ENCODE data around the gene LDLRAD3. TPM values are rescaled to one million over a fixed set of nuclear protein-coding genes. Genes with fewer than 3 reads are reported as not detected.

Gene LDLRAD3
- total and polyA plus RNA-seq, 7 donors: 5.9 to 20.7 (median 12.1) TPM

DNA sequence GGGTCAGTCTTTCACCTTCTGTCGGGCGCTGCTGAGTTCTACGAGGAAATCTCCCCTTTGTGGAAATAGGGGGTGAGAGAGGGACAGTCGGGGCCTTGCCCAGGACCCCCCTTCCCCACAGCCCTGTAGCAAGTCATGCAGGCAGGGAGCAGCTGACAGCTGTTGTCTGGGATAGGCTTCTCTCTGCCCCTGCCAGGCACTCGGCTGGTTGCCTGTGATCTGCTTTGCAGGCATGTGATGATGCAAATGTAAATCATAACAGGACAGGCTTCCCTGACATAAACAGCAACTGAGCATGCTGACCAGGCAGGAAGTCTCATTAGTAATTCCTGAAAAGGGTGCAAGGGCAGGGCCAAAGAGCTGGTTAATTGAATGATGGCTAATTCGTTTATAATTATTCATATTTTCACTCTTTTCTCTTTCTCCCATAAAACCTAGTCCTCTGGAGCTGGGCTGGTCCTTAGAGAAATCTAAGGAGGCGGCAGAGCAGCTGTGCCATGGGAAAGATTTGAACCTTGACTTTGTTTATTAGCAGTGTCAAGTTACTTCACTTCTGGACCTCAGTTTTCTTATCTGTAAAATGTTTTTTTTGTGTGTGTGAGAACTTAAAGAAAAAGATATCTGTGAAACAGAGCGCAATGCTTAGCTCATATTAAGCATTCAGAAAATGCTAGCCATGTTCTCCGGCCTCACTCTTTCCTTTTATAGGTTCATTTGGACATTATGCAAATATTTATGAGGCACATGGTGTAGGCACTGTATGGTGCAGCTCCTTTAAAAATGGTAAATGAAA lies 129.7 kb downstream of the LDLRAD3 start:
- WGBS, 3 donors: 21 to 33% (median 25%) methylated on average over 9 of the region's 9 CpGs
- Histone ChIP-seq H3K4me3 (peak overlapping the region; percentile 31), H3K27ac (peak overlapping the region; percentile 82), H3K36me3 (ENCODE audit: insufficient read depth in 1 of 2, low read depth in 1 of 2) (no peaks in the 10 kb centered on the region), H3K9me3 (no peaks in the 10 kb centered on the region), H3K27me3 (ENCODE audit: insufficient read depth in 3 of 3, low read length in 2 of 3) (no peaks in the 10 kb centered on the region), H3K4me1 (peaks cover 34% of the 10 kb centered on the region)
- TF ChIP-seq, protein P1, sequence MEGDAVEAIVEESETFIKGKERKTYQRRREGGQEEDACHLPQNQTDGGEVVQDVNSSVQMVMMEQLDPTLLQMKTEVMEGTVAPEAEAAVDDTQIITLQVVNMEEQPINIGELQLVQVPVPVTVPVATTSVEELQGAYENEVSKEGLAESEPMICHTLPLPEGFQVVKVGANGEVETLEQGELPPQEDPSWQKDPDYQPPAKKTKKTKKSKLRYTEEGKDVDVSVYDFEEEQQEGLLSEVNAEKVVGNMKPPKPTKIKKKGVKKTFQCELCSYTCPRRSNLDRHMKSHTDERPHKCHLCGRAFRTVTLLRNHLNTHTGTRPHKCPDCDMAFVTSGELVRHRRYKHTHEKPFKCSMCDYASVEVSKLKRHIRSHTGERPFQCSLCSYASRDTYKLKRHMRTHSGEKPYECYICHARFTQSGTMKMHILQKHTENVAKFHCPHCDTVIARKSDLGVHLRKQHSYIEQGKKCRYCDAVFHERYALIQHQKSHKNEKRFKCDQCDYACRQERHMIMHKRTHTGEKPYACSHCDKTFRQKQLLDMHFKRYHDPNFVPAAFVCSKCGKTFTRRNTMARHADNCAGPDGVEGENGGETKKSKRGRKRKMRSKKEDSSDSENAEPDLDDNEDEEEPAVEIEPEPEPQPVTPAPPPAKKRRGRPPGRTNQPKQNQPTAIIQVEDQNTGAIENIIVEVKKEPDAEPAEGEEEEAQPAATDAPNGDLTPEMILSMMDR (IDR thresholded peaks at IDR 0.05): no peak
- ATAC-seq (peak; percentile 94 to 98 (median 96)), DNase-seq (peak; percentile 74 to 90)
- intact Hi-C loops (cut with DNase I): loop anchor here in 1 of 2 donors (5.0 to 10.0 kb wide), 2 partner anchors 129 to 251 kb away; partner anchors contain the start of gene LDLRAD3

DNA sequence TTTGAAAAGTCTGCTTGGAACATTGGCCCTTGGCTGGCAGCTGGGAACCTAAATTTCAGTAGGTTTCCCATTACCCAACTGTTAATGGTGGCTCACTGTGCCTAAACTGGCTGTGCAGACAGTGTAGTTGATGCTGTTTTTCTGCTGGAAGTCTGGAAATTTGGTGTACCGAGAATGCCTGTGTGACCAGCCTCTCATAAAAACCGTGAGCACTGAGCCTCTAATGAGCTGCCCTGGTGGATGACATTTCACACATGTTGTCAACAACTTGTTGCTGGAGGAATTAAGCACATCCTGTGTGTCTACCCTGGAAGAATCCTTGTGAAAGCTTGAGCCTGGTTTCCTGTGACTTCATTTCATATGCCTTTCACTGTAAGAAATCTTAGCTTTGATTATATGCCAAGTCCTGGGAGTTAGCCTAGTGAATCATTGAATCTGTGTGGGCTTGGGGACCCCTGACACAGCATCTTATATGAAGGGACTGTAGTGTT lies 131.1 kb downstream of the LDLRAD3 start:
- WGBS, 3 donors: 38 to 64% (median 59%) methylated on average over 2 of the region's 2 CpGs
- Histone ChIP-seq H3K27ac (peak overlapping the region; percentile 82), H3K36me3 (ENCODE audit: insufficient read depth in 1 of 2, low read depth in 1 of 2) (no peaks in the 10 kb centered on the region), H3K4me3 (no peak overlapping the region), H3K4me1 (peaks cover 34% of the 10 kb centered on the region), H3K27me3 (ENCODE audit: insufficient read depth in 3 of 3, low read length in 2 of 3) (no peaks in the 10 kb centered on the region), H3K9me3 (no peaks in the 10 kb centered on the region)
- peak in 3 of 4 donors; percentile 22 to 62 (median 57) for ATAC-seq
- no peak for DNase-seq
- intact Hi-C loops (cut with DNase I): loop anchor here in 1 of 2 donors (5.0 to 10.0 kb wide), 2 partner anchors 130 to 253 kb away; partner anchors contain the start of gene LDLRAD3
- TF ChIP-seq, protein P1 (IDR thresholded peaks at IDR 0.05): no peak

DNA sequence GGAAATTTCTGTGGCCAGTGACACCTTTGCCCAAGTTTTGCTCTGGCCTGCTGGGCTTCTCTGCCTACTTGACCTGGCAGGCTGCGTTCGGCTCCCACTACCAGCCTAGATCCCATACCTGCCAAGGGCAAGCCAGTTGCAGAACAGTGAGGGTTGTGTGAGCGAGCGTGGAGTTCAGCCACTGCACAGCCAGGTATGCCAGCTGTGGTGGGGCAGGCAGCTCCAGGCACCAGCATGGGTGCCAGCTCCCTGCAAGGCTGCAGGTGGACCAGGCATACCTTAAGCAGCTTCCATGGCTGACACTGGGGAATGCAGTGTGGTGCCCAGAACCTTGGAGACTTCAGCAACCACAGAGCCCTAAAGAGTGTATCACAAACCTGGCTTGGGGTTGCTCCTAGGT lies 133.5 kb downstream of the LDLRAD3 start:
- no peaks in the 10 kb centered on the region for H3K27me3 ChIP-seq (ENCODE audit: insufficient read depth in 3 of 3, low read length in 2 of 3)
- TF ChIP-seq, protein P1 (IDR thresholded peaks at IDR 0.05): no peak
- H3K4me1 ChIP-seq: peaks cover 34% of the 10 kb centered on the region
- H3K9me3 ChIP-seq: no peaks in the 10 kb centered on the region
- H3K36me3 ChIP-seq (ENCODE audit: insufficient read depth in 1 of 2, low read depth in 1 of 2): peaks cover 0 to 10% of the 10 kb centered on the region in 2 donors
- no peak for DNase-seq
- WGBS, 3 donors: 99% methylated on average over 4 of the region's 4 CpGs
- no peak for ATAC-seq
- intact Hi-C loops (cut with DNase I): loop anchor here in 1 of 2 donors (10.0 kb wide), 1 partner anchor 133 kb away; the partner anchor contains the start of gene LDLRAD3
- no peak overlapping the region for H3K27ac ChIP-seq
- H3K4me3 ChIP-seq: no peak overlapping the region

DNA sequence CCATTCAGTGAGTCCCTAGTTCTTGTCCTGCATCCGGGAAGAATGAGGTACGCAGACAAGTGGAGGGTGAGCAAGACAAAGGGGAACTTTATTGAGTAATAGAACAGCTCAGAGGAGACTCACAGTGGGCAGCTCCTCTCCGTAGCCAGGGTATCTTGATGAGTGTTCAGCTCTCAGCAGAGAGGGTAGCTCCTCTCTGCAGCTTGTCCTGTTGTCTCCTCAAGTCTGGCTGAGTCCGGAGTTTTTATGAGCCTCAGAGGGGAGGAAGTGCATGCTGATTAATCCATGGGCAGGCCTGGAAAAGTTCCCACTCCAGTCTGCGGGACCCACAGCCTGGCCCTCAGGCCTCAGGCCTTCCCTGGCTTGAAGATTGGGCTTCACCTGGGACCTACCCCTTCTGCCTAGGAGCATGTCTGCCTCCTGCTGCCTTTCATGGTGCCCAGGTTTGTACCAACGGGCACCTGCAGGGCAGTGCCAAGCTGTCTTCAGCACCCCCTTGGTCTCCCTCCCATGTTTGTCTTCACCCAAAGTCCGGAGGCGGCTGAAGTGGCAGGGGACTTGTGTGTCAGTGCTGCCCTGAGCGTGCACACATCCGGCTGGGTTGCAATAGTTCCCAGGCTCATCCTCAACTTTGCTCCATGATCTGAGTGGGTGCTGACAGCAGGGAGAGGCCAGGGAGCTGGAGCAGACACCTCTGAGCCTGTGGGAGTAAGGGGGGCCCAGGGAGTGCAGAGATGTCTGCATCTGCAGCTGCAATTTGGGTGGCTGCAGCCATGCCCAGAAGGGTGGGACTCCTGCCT lies 134.2 kb downstream of the LDLRAD3 start:
- intact Hi-C loops (cut with DNase I): loop anchor here in 1 of 2 donors (10.0 kb wide), 1 partner anchor 133 kb away; the partner anchor contains the start of gene LDLRAD3
- no peak for DNase-seq
- H3K4me1 ChIP-seq: peaks cover 27% of the 10 kb centered on the region
- no peak overlapping the region for H3K27ac ChIP-seq
- ATAC-seq: no peak
- no peaks in the 10 kb centered on the region for H3K27me3 ChIP-seq (ENCODE audit: insufficient read depth in 3 of 3, low read length in 2 of 3)
- TF ChIP-seq, protein P1 (IDR thresholded peaks at IDR 0.05): no peak
- H3K9me3 ChIP-seq: no peaks in the 10 kb centered on the region
- H3K4me3 ChIP-seq: no peak overlapping the region
- 90 to 97% (median 92%) methylated on average over 10 of the region's 10 CpGs for WGBS, 3 donors
- peaks cover 0 to 17% of the 10 kb centered on the region in 2 donors for H3K36me3 ChIP-seq (ENCODE audit: insufficient read depth in 1 of 2, low read depth in 1 of 2)

Measured in psoas muscle (tissue), 8 donors.